HCT116 (cell line): ENCODE data around the gene BRWD1. TPM values are rescaled to one million over a fixed set of nuclear protein-coding genes. Genes with fewer than 3 reads are reported as not detected.

Source experiments
- ATAC-seq: fragments of 200-7000 bp; cut with Tn5 transposase; 2 replicates; pipeline ENCODE4 v1.9.1; 2020; ENCODE audit warnings: mild to moderate bottlenecking, moderate library complexity
- BruUV-seq: library from RNA; stranded (reverse); fragments of 400-500 nt; replicated peaks from 2 replicates; lab custom pipeline; 2021; lab: Mats Ljungman, UMichigan
- CTCF ChIA-PET: fragments of 300-600 bp; sonication (Branson Sonifier 250); formaldehyde crosslinking; loops from one replicate; lab custom pipeline; 2021; ENCODE audit warnings: antibody characterized with exemption; lab: Charles Lee
- POLR2A ChIA-PET: fragments of 300-600, 350-600 bp; sonication (Branson Sonifier 250); formaldehyde crosslinking; loops from one replicate; lab custom pipeline; 2021; ENCODE audit warnings: antibody characterized with exemption; lab: Charles Lee
- RAD21 ChIA-PET, 2 experiments: fragments of 300-600 bp; sonication (Branson Sonifier 250); formaldehyde crosslinking; loops; one replicate each; lab custom pipeline; 2023; ENCODE audit warnings: low total read pairs in 2 of 2; ENCODE audit not compliant: uncharacterized antibody in 2 of 2, unreplicated experiment in 2 of 2, low non-redundant PET in 1 of 2; lab: Charles Lee
- DNase-seq: peaks from one replicate; pipeline ENCODE4 v3.0.0-alpha.2; 2010; ENCODE audit warnings: low read depth, low spot score
- H2AFZ ChIP-seq: fragments of 200-600 bp; shearing (Covaris generic), sonication (generic); 2 replicates; pipeline ENCODE4 v1.6.1; 2017; ENCODE audit warnings: low read depth, mixed run types, mixed read lengths, antibody characterized with exemption, low read length; ENCODE audit not compliant: poor library complexity, severe bottlenecking
- H3K27ac ChIP-seq: 2 replicates; pipeline ENCODE4 v1.5.1; 2012; ENCODE audit warnings: low read depth, low read length
- H3K27me3 ChIP-seq: fragments of 200-600 bp; sonication (generic); 2 replicates; pipeline ENCODE4 v1.6.1; 2016; ENCODE audit warnings: mixed run types, low read length, mixed read lengths; ENCODE audit not compliant: insufficient read depth
- H3K36me3 ChIP-seq, 2 experiments: fragments of 200-500 bp in 1 of 2; fragments of 200-600 bp in 1 of 2; sonication (Bioruptor generic) in 1 of 2; sonication (generic) in 1 of 2; 2 replicates each; pipeline versions ENCODE4 v1.5.1 to v1.6.1; 2014 to 2016; ENCODE audit warnings: low read length in 2 of 2, inconsistent platforms in 1 of 2, mixed read lengths in 1 of 2, mixed run types in 1 of 2; ENCODE audit not compliant: insufficient read depth in 2 of 2, control insufficient read depth in 1 of 2
- H3K4me1 ChIP-seq, 2 experiments: fragments of 200-600 bp in 1 of 2; sonication (generic) in 1 of 2; 2 replicates each; pipeline versions ENCODE4 v1.5.1 to v1.6.1; 2012 to 2017; ENCODE audit warnings: low read length in 2 of 2, inconsistent platforms in 1 of 2, mild to moderate bottlenecking in 1 of 2, mixed read lengths in 1 of 2, mixed run types in 1 of 2, moderate library complexity in 1 of 2; ENCODE audit not compliant: insufficient read depth in 2 of 2, control insufficient read depth in 1 of 2
- H3K4me2 ChIP-seq: fragments of 200-600 bp; sonication (generic); 2 replicates; pipeline ENCODE4 v1.6.1; 2017; ENCODE audit warnings: mixed run types, low read length, mixed read lengths
- H3K4me3 ChIP-seq, 2 experiments: fragments of 200-600 bp in 1 of 2; sonication (generic) in 1 of 2; replicated peaks in 1 of 2; 2 replicates each; pipeline ENCODE4 v1.5.1; 2011 to 2016; ENCODE audit warnings: low read length in 2 of 2, control low read depth in 1 of 2, low read depth in 1 of 2, mild to moderate bottlenecking in 1 of 2, mixed read lengths in 1 of 2, mixed run types in 1 of 2
- H3K79me2 ChIP-seq: fragments of 200-600 bp; sonication (generic); 2 replicates; pipeline ENCODE4 v1.6.1; 2017; ENCODE audit warnings: mild to moderate bottlenecking, mixed run types, low read length, moderate library complexity, mixed read lengths; ENCODE audit not compliant: insufficient read depth
- H3K9ac ChIP-seq: fragments of 200-600 bp; sonication (generic); 2 replicates; pipeline ENCODE4 v1.6.1; 2016; ENCODE audit warnings: low read length, mixed read lengths
- H3K9me2 ChIP-seq: fragments of 200-600 bp; sonication (generic), shearing (Covaris generic); 2 replicates; pipeline ENCODE4 v1.6.1; 2017; ENCODE audit warnings: mixed run types, mild to moderate bottlenecking, moderate library complexity; ENCODE audit not compliant: insufficient read depth
- H3K9me3 ChIP-seq, 2 experiments: fragments of 200-500 bp in 1 of 2; fragments of 200-600 bp in 1 of 2; sonication (Bioruptor generic) in 1 of 2; sonication (generic) in 1 of 2; 2 replicates each; pipeline ENCODE4 v1.6.1; 2014 to 2017; ENCODE audit warnings: low read length in 2 of 2, mixed read lengths in 2 of 2, inconsistent platforms in 1 of 2, low read depth in 1 of 2, mild to moderate bottlenecking in 1 of 2, mixed run types in 1 of 2, moderate library complexity in 1 of 2; ENCODE audit not compliant: control insufficient read depth in 1 of 2, insufficient read depth in 1 of 2
- H4K20me1 ChIP-seq: fragments of 200-600 bp; sonication (generic), shearing (Covaris generic); 2 replicates; pipeline ENCODE4 v1.6.1; 2017; ENCODE audit warnings: mixed run types, mild to moderate bottlenecking, moderate library complexity; ENCODE audit not compliant: insufficient read depth
- POLR2A ChIP-seq: IDR thresholded peaks from 2 replicates; pipeline ENCODE4 v1.7.0; 2011; ENCODE audit warnings: borderline replicate concordance; ENCODE audit not compliant: insufficient read depth, insufficient read length; ENCODE audit errors: extremely low read depth
- POLR2AphosphoS5 ChIP-seq: IDR thresholded peaks from 2 replicates; pipeline ENCODE4 v1.6.1; 2011; ENCODE audit warnings: mild to moderate bottlenecking, low read depth, low read length, moderate library complexity
- SP1 ChIP-seq: IDR thresholded peaks from 2 replicates; pipeline ENCODE4 v1.6.1; 2012; ENCODE audit warnings: low read depth
- intact Hi-C: fragments of 100-400 bp; cut with micrococcal nuclease; formaldehyde crosslinking; loops from 2 replicates; pipeline ENCODE4 v1.10.0; 2022
- total RNA-seq: library from RNA; stranded (reverse); gene quantifications from one replicate; pipeline ENCODE4 v1.2.1, GENCODE V29; 2021; ENCODE audit not compliant: unreplicated experiment
- TF ChIP-seq, protein P1 (sequence below): IDR thresholded peaks from 2 replicates; pipeline ENCODE4 v1.6.1; 2012
- TF ChIP-seq, protein P2 (sequence below): IDR thresholded peaks from 2 replicates; pipeline ENCODE4 v1.6.1; 2011; ENCODE audit warnings: mild to moderate bottlenecking, low read length, moderate library complexity; ENCODE audit not compliant: insufficient replicate concordance; ENCODE audit errors: extremely low read depth
- TF ChIP-seq, protein P3 (sequence below), 3 experiments: fragments of 200-600 bp in 1 of 3; sonication (generic) in 1 of 3; IDR thresholded peaks in 2 of 3; conservative IDR thresholded peaks in 1 of 3; 2 replicates each; pipeline ENCODE4 v1.5.1; 2012 to 2017; ENCODE audit warnings: low read depth in 2 of 3, low read length in 2 of 3, antibody characterized with exemption in 1 of 3, borderline replicate concordance in 1 of 3, control low read depth in 1 of 3, mild to moderate bottlenecking in 1 of 3, mixed read lengths in 1 of 3, mixed run types in 1 of 3, moderate library complexity in 1 of 3; ENCODE audit not compliant: insufficient read depth in 1 of 3

Gene BRWD1
- total RNA-seq, 1 experiment from 2014 or later: 33.1 TPM

DNA sequence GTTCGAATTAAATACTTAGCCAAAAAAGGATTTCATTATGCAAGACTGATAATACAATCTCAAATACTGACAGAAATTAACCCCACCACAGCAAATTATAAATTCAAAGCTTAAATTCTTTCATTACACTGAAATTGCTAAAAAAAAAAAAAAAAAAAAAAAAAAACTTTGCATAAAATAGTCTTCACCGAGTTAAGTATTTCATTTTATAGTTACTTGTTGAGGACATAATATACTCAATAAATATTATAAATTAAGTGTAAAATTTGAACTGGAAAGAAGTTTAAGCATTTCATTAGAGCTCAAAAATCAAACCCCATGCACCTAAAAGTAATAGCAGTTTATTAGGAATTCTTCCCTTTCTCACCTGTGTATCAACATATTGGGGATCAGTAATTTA lies 128.3 kb downstream of the BRWD1 start (continued):
- TF ChIP-seq, protein P1, sequence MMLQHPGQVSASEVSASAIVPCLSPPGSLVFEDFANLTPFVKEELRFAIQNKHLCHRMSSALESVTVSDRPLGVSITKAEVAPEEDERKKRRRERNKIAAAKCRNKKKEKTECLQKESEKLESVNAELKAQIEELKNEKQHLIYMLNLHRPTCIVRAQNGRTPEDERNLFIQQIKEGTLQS: no peak
- no peak for TF ChIP-seq POLR2AphosphoS5
- TF ChIP-seq, protein P2, sequence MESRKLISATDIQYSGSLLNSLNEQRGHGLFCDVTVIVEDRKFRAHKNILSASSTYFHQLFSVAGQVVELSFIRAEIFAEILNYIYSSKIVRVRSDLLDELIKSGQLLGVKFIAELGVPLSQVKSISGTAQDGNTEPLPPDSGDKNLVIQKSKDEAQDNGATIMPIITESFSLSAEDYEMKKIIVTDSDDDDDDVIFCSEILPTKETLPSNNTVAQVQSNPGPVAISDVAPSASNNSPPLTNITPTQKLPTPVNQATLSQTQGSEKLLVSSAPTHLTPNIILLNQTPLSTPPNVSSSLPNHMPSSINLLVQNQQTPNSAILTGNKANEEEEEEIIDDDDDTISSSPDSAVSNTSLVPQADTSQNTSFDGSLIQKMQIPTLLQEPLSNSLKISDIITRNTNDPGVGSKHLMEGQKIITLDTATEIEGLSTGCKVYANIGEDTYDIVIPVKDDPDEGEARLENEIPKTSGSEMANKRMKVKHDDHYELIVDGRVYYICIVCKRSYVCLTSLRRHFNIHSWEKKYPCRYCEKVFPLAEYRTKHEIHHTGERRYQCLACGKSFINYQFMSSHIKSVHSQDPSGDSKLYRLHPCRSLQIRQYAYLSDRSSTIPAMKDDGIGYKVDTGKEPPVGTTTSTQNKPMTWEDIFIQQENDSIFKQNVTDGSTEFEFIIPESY: no peak
- TF ChIP-seq, protein P3, sequence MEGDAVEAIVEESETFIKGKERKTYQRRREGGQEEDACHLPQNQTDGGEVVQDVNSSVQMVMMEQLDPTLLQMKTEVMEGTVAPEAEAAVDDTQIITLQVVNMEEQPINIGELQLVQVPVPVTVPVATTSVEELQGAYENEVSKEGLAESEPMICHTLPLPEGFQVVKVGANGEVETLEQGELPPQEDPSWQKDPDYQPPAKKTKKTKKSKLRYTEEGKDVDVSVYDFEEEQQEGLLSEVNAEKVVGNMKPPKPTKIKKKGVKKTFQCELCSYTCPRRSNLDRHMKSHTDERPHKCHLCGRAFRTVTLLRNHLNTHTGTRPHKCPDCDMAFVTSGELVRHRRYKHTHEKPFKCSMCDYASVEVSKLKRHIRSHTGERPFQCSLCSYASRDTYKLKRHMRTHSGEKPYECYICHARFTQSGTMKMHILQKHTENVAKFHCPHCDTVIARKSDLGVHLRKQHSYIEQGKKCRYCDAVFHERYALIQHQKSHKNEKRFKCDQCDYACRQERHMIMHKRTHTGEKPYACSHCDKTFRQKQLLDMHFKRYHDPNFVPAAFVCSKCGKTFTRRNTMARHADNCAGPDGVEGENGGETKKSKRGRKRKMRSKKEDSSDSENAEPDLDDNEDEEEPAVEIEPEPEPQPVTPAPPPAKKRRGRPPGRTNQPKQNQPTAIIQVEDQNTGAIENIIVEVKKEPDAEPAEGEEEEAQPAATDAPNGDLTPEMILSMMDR (IDR thresholded peaks at IDR 0.05 in 2 of 3, conservative IDR thresholded peaks at IDR 0.05 in 1 of 3; ENCODE audit: borderline replicate concordance in 1 of 3, insufficient read depth in 1 of 3, low read depth in 2 of 3, low read length in 2 of 3): no peak
- TF ChIP-seq, all 23 proteins: peak for 0

DNA sequence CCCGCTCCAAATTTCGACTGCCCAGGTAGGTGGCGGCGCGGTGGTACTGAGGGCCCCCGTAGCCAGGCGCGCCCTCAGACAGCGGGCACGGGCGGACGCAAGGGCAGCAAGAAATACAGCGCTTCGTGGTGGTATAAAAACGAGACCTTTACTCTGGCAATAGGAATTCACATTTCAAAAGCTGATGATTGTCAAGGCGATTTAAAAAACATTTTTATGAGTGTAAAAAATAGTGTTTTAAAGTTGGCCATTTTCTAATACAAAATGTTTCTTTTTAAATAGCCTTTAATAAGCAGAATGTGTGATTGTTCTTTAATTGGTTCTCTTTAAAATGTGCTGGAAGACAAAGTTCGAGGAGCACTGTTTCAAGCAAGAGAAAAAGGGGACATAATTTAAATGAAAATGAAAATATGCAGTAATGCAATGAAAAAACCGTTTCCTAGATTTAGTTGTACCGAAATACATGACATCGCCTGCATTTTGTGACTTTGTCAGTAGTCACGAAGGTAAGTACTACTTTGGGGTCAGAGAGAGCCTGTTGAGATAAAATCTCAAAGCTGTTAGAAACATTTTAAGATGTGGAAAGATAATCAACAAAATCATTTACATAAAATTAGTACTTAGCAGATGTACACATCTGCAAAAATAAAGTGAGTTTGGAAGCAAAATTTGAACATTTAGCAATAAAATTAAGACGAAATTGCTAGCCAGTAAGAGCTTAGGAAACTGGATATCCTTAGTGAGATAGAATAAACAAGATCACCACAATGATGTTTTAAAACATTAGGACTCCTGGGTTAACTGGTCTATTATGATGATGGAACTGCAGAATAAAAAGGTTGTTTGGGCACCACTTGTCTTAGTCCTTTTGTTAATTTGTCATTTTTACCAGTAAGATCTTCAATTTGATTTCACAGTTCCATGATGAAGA lies 129.1 kb downstream of the BRWD1 start:
- H3K9me2 ChIP-seq: no peaks in the 10 kb centered on the region
- H3K27ac ChIP-seq: peak overlapping the region; percentile 64
- H3K4me2 ChIP-seq: peak overlapping the region; percentile 88
- peaks cover 3% of the 10 kb centered on the region; the same call in 1 of the 2 replicates for H4K20me1 ChIP-seq
- CTCF ChIA-PET: interaction anchor here (0.8 to 2.0 kb wide), 5 partner anchors 10 to 485 kb away, joined by 3 to 7 read pairs (median 4); no protein-coding TSS in a partner anchor
- no peak overlapping the region for H2AFZ ChIP-seq
- peaks cover 5 to 12% of the 10 kb centered on the region in 2 experiments; a peak in 2 of 4 replicates for H3K36me3 ChIP-seq
- POLR2A ChIA-PET: interaction anchor here (1.0 to 1.6 kb wide), 6 partner anchors 9 to 397 kb away, joined by 3 to 10 read pairs (median 4); a partner anchor contains a TSS
- H3K4me1 ChIP-seq: peaks cover 4 to 15% of the 10 kb centered on the region in 2 experiments; a peak in 3 of 4 replicates
- RAD21 ChIA-PET: interaction anchor here in 1 of 2 experiments (1.2 kb wide), 1 partner anchor 257 kb away, joined by 3 read pairs; no protein-coding TSS in a partner anchor
- H3K27me3 ChIP-seq: no peaks in the 10 kb centered on the region
- ATAC-seq (no peak), DNase-seq (no peak)
- peak overlapping the region; percentile 80 to 86 for H3K4me3 ChIP-seq
- H3K9ac ChIP-seq: peak overlapping the region; percentile 92
- TF ChIP-seq POLR2A (peak; percentile 5), SP1 (no peak)
- TSS peak; percentile 79 for BruUV-seq
- H3K9me3 ChIP-seq: no peaks in the 10 kb centered on the region
- peaks cover 39% of the 10 kb centered on the region for H3K79me2 ChIP-seq
- intact Hi-C loops: loop anchor here (10.0 kb wide), 2 partner anchors 260 to 450 kb away; partner anchors contain the start of gene LCA5L
